ENCODE data around the gene KANSL2.

The KANSL2 gene

DNA sequence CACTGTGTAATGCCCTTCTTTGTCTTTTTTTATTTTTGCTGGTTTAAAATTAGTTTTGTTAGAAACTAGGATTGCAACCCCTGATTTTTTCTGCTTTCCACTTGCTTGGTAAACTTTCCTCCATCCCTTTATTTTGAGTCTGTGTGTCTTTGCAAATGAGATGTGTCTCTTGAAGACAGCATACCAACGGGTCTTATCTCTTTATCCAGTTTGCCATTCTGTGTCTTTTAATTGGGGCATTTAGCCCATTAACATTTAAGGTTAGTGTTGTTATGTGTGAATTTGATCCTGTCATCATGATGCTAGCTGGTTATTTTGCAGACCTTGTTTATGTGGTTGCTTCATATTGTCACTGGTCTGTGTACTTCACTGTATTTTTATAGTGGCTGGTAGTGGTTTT is 68.7 kb downstream of the KANSL2 start:
- DNase-seq (ENCODE audit: low read depth in 2 of 2): no peak
